Measurements from ENCODE around the gene FBXO3. TPM values are rescaled to one million over a fixed set of nuclear protein-coding genes. Genes with fewer than 3 reads are reported as not detected.

FBXO3 gene
- total and polyA plus RNA-seq, 2 donors from 2014 or later, result 27.5 to 40.4 TPM

- intact Hi-C loops (cut with DNase I), result no loop called here
- H3K9ac ChIP-seq (ENCODE audit: low read length in 3 of 3), result no peak overlapping the region
- no peak overlapping the region for H3K27ac ChIP-seq (ENCODE audit: low read depth in 2 of 2, low read length in 2 of 2)
- TF ChIP-seq, protein P1, sequence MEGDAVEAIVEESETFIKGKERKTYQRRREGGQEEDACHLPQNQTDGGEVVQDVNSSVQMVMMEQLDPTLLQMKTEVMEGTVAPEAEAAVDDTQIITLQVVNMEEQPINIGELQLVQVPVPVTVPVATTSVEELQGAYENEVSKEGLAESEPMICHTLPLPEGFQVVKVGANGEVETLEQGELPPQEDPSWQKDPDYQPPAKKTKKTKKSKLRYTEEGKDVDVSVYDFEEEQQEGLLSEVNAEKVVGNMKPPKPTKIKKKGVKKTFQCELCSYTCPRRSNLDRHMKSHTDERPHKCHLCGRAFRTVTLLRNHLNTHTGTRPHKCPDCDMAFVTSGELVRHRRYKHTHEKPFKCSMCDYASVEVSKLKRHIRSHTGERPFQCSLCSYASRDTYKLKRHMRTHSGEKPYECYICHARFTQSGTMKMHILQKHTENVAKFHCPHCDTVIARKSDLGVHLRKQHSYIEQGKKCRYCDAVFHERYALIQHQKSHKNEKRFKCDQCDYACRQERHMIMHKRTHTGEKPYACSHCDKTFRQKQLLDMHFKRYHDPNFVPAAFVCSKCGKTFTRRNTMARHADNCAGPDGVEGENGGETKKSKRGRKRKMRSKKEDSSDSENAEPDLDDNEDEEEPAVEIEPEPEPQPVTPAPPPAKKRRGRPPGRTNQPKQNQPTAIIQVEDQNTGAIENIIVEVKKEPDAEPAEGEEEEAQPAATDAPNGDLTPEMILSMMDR (IDR thresholded peaks at IDR 0.05; ENCODE audit: borderline replicate concordance, extremely low read depth, insufficient read depth), result no peak
- no peaks in the 10 kb centered on the region for H3K4me1 ChIP-seq (ENCODE audit: control insufficient read depth in 2 of 3, insufficient read depth in 2 of 3, low read depth in 1 of 3, low read length in 3 of 3)
- no peaks in the 10 kb centered on the region for H3K27me3 ChIP-seq (ENCODE audit: control insufficient read depth, insufficient read depth, low read length)
- no peak for DNase-seq
- peaks cover 8 to 28% (median 21%) of the 10 kb centered on the region in 3 donors for H3K36me3 ChIP-seq (ENCODE audit: control insufficient read depth in 2 of 3, insufficient read depth in 3 of 3, low read length in 3 of 3)
- H3K4me3 ChIP-seq (ENCODE audit: low read length in 3 of 3), result no peak overlapping the region
- no peaks in the 10 kb centered on the region for H3K9me3 ChIP-seq (ENCODE audit: control insufficient read depth in 2 of 3, insufficient read depth in 1 of 3, low read length in 3 of 3)
- no peak for FAIRE-seq
These were observed 20.9 kb downstream of the FBXO3 start for GRCh38 chr11:33753304-33753967.

DNA sequence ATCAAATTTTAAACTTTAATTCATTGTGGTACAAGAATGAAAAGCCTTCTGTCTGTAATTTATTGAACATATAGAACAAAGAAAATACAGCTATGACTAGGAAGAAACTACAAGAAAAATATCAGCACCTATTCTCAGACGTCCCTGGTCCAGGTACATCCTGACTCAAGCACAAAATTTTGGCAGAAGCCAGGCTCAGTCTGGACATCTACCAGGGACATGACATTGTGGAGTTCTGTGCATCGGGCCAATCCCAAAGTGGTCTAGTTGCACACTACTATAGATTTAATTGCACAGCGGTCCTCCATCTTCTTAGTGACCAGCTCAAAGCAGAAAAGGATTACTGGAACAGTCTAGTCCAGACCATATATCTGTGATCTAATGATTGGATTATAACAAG, 22.4 kb downstream of the FBXO3 start:
- no peak overlapping the region for H3K4me3 ChIP-seq (ENCODE audit: low read length in 3 of 3)
- no peak for DNase-seq
- peaks cover 8 to 23% (median 20%) of the 10 kb centered on the region in 3 donors for H3K36me3 ChIP-seq (ENCODE audit: control insufficient read depth in 2 of 3, insufficient read depth in 3 of 3, low read length in 3 of 3)
- H3K4me1 ChIP-seq (ENCODE audit: control insufficient read depth in 2 of 3, insufficient read depth in 2 of 3, low read depth in 1 of 3, low read length in 3 of 3), result no peaks in the 10 kb centered on the region
- no peak overlapping the region for H3K9ac ChIP-seq (ENCODE audit: low read length in 3 of 3)
- FAIRE-seq, result no peak
- intact Hi-C loops (cut with DNase I), result no loop called here
- no peaks in the 10 kb centered on the region for H3K27me3 ChIP-seq (ENCODE audit: control insufficient read depth, insufficient read depth, low read length)
- TF ChIP-seq, protein P1 (IDR thresholded peaks at IDR 0.05; ENCODE audit: borderline replicate concordance, extremely low read depth, insufficient read depth), result no peak
- H3K27ac ChIP-seq (ENCODE audit: low read depth in 2 of 2, low read length in 2 of 2), result no peak overlapping the region
- H3K9me3 ChIP-seq (ENCODE audit: control insufficient read depth in 2 of 3, insufficient read depth in 1 of 3, low read length in 3 of 3), result no peaks in the 10 kb centered on the region

DNA sequence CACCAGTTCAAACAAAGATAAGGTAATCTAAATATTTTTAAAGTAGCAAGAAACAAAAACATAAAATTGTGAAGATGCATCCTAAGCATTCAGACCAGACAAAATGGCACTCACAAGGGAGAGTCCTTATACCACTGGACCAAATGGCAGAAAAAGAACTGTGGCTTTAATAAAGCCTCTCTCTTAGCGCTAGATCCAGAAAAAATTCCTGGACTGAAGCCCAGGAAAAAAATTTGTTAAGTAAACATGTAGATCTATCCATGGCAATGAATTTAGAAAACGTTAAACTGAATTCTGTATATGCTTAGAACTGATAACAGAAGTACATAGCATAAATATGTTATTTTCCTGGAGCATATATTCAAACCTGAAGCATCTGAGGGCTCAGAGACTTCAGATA, 26.3 kb downstream of the FBXO3 start:
- FAIRE-seq, result no peak
- Histone ChIP-seq H3K36me3 (ENCODE audit: control insufficient read depth in 2 of 3, insufficient read depth in 3 of 3, low read length in 3 of 3) (peaks cover 2 to 18% (median 13%) of the 10 kb centered on the region in 3 donors), H3K9ac (ENCODE audit: low read length in 3 of 3) (no peak overlapping the region), H3K9me3 (ENCODE audit: control insufficient read depth in 2 of 3, insufficient read depth in 1 of 3, low read length in 3 of 3) (no peaks in the 10 kb centered on the region), H3K27me3 (ENCODE audit: control insufficient read depth, insufficient read depth, low read length) (no peaks in the 10 kb centered on the region), H3K4me3 (ENCODE audit: low read length in 3 of 3) (no peak overlapping the region), H3K4me1 (ENCODE audit: control insufficient read depth in 2 of 3, insufficient read depth in 2 of 3, low read depth in 1 of 3, low read length in 3 of 3) (no peaks in the 10 kb centered on the region), H3K27ac (ENCODE audit: low read depth in 2 of 2, low read length in 2 of 2) (no peak overlapping the region)
- intact Hi-C loops (cut with DNase I), result no loop called here
- TF ChIP-seq, protein P1 (IDR thresholded peaks at IDR 0.05; ENCODE audit: borderline replicate concordance, extremely low read depth, insufficient read depth), result no peak
- peak in 2 of 5 donors; percentile 27 to 55 for DNase-seq

Data from kidney (tissue), 14 donors.